ENCODE measurements around the gene DNAH11.

Gene DNAH11

GRCh38 chr7:21538936-21539495 is 3.8 kb upstream of the DNAH11 start:
- no peak for FAIRE-seq
- TF ChIP-seq POLR2A (IDR thresholded peaks at IDR 0.05; ENCODE audit: low read depth, low read length): no peak
- DNase-seq (ENCODE audit: insufficient read length, low spot score): no peak

DNA sequence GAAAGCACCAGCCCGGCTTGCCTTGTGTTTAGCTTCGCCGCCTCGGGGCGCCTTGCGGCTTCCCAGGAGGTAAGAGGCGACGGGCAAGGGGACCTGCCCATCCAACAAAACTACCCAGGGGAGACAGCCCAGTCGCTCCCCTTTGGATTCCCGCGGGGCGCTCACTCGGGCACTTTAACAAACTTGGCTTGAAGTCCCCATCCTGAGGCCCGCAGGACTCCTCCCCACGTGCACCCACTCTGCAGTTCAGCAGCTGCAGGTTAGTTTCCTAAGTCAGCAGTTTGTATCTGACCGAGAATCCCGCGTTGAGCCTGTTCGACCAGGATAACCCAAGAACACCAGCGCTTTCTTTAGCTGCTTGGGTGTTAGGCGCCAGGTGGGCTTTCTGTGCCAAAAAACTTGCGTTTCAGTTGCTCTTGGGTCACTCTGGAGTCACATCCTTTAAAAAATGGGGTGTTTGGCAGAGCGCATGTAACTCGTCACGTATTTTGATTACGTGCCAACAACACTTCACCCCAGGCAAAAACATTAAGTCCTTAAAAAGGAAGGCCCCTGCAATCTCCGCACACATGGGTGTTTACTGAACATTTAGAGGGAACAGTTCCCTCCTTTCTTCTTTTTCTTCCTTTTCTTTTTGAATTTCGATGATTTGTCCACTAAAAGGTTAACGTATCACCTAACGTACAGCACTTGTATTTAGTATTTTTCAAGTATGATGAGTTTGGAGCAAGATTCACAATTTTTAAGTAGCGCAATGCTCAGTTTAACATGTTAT is 876 bp downstream of the DNAH11 start:
- FAIRE-seq (no peak), DNase-seq (ENCODE audit: insufficient read length, low spot score) (no peak)
- no peak for TF ChIP-seq POLR2A (IDR thresholded peaks at IDR 0.05; ENCODE audit: low read depth, low read length)

- TF ChIP-seq POLR2A (IDR thresholded peaks at IDR 0.05; ENCODE audit: low read depth, low read length): no peak
- FAIRE-seq (no peak), DNase-seq (ENCODE audit: insufficient read length, low spot score) (no peak)
These were observed 1.4 kb downstream of the DNAH11 start for GRCh38 chr7:21544303-21544656.

GRCh38 chr7:21544715-21545114 is 1.9 kb downstream of the DNAH11 start:
- no peak for TF ChIP-seq POLR2A (IDR thresholded peaks at IDR 0.05; ENCODE audit: low read depth, low read length)
- DNase-seq (ENCODE audit: insufficient read length, low spot score): no peak
- FAIRE-seq: no peak

- DNase-seq (ENCODE audit: insufficient read length, low spot score): no peak
- TF ChIP-seq POLR2A (IDR thresholded peaks at IDR 0.05; ENCODE audit: low read depth, low read length): no peak
- FAIRE-seq: no peak
These were observed 4.7 kb downstream of the DNAH11 start for GRCh38 chr7:21547501-21547900.

DNA sequence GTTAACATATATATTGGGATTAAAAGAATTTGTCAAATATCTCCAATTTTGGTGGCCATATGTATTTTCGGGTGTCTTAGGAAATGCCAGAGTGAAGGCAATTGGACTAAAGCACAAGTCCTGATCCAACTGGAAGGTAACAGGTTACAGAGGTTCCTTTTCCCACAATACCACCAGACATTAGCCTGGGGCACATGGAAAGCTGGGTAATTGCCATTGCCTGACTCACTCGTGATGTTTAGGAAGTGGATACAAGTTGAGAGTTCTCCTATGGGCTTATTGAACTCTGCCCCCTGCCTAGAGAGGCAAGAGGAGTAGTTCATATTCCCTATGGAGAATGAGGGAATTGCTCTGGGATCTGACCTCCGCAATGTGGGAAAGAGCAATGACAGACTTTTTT is 5.7 kb downstream of the DNAH11 start:
- no peak for FAIRE-seq
- no peak for TF ChIP-seq POLR2A (IDR thresholded peaks at IDR 0.05; ENCODE audit: low read depth, low read length)
- DNase-seq (ENCODE audit: insufficient read length, low spot score): no peak

DNA sequence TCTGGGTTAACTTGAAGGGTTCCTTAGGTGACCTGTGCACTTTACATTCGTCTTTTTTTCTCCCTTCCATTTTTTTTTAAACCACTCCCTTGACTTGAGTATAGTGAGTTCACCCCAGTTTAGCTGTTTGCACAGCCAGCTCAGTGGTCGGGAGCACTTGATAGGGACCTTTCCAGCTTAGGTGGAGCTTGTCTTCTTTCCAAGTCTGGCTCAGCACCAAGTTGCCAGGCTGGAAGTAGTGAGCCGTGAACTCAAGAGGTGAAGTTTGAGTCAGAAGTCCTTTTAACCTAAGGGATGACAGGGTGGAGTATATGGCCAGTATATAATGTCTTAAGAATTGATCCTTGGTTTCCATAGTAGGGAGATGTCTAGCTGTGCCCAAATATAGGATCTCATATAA is 7.2 kb downstream of the DNAH11 start:
- DNase-seq (ENCODE audit: insufficient read length, low spot score) (no peak), FAIRE-seq (no peak)
- TF ChIP-seq POLR2A (IDR thresholded peaks at IDR 0.05; ENCODE audit: low read depth, low read length): no peak

DNA sequence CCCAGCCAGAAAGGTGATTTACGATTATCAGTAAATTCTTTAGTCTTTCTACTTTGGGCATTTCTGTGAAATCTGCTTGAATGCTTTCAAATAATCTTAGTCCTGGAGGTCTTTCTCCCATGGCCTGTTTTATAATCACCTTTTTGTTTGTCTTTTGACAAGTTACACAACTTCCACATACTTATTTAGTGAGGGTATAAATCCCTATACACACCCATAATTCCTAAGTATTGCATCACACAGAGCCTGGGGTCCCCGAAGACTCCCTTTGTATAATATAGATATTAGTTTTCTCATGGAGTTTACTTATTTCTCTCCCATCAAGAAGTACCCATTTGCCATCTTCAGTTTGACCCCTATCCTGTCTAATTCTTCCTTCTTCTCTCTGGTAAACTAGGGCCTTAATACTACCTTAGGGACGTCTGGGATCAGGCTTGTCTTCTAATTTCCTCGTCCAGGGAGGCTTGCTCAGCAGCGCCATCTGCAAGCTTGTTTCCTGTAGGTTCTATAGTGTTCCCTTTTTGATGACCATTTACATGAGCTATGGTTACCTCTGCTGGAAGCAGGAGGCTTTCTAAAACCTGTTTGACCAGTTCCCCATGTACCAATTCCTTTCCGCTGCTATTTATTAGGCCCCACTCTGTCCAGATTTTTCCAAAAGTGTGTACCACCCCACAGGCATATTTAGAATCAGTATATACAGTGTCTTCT is 8.1 kb downstream of the DNAH11 start:
- DNase-seq (ENCODE audit: insufficient read length, low spot score) (no peak), FAIRE-seq (no peak)
- TF ChIP-seq POLR2A (IDR thresholded peaks at IDR 0.05; ENCODE audit: low read depth, low read length): no peak

DNA sequence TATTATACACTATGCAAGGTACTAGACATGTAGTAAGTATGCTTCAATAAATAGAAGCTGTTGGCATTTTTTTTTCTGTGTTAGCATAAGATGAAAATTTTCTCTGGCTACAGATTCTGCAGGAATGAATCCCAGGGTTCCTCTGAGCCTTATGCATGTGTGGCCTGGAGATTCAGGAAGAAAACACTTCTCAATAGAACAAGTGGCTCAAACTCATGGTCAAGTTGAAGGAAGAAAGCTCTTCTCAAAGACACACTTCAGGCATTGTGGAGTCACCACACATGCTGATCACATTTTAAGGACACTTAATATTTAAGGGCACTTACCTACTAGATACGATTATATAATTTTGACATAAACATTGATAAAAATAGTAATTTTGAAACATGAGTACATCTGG is 19.5 kb downstream of the DNAH11 start:
- no peak for TF ChIP-seq POLR2A (IDR thresholded peaks at IDR 0.05; ENCODE audit: low read depth, low read length)
- DNase-seq (ENCODE audit: insufficient read length, low spot score) (no peak), FAIRE-seq (no peak)

DNA sequence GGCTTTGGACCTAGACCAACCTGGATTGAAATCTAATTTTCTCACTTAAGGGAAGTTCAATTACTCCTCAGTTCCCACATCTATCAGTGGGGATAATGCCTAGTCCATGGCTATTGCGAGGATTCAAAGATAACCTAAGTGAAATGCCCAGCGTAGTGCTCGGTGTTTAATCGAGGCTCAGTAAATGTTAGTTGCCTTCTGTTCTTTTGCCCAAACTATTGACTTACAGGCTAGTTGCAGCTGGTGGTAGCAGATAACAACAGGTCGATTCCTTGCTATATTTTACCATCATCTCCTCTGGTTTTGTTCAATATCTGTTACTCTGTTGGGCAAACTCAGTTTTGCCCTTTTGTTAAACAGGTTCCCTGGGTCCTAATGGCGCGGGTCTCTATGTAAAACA is 22.8 kb downstream of the DNAH11 start:
- DNase-seq (ENCODE audit: insufficient read length, low spot score) (no peak), FAIRE-seq (no peak)
- no peak for TF ChIP-seq POLR2A (IDR thresholded peaks at IDR 0.05; ENCODE audit: low read depth, low read length)

DNA sequence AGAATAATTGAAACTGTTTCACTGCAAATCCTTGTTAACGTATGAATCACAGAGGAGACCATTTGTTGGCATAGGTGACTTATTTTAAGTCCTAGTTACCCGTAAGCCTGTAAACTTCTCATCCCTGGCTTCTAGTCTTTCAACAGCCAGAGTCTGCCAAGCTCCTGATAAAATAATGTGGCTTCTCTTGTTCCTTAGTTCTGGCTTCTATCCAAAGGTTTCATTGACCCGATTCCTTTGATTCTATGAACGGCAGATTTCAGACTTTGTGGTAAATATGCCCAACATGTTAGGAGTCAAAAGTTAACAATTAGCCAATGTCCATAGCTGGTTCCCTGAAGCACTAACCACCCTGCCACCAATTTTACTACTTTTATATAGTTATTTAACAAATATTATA is 23.3 kb downstream of the DNAH11 start:
- DNase-seq (ENCODE audit: insufficient read length, low spot score) (no peak), FAIRE-seq (no peak)
- TF ChIP-seq POLR2A (IDR thresholded peaks at IDR 0.05; ENCODE audit: low read depth, low read length): no peak

- DNase-seq (ENCODE audit: insufficient read length, low spot score) (no peak), FAIRE-seq (no peak)
- TF ChIP-seq POLR2A (IDR thresholded peaks at IDR 0.05; ENCODE audit: low read depth, low read length): no peak
These were observed 25.9 kb downstream of the DNAH11 start for GRCh38 chr7:21568762-21569161.

DNA sequence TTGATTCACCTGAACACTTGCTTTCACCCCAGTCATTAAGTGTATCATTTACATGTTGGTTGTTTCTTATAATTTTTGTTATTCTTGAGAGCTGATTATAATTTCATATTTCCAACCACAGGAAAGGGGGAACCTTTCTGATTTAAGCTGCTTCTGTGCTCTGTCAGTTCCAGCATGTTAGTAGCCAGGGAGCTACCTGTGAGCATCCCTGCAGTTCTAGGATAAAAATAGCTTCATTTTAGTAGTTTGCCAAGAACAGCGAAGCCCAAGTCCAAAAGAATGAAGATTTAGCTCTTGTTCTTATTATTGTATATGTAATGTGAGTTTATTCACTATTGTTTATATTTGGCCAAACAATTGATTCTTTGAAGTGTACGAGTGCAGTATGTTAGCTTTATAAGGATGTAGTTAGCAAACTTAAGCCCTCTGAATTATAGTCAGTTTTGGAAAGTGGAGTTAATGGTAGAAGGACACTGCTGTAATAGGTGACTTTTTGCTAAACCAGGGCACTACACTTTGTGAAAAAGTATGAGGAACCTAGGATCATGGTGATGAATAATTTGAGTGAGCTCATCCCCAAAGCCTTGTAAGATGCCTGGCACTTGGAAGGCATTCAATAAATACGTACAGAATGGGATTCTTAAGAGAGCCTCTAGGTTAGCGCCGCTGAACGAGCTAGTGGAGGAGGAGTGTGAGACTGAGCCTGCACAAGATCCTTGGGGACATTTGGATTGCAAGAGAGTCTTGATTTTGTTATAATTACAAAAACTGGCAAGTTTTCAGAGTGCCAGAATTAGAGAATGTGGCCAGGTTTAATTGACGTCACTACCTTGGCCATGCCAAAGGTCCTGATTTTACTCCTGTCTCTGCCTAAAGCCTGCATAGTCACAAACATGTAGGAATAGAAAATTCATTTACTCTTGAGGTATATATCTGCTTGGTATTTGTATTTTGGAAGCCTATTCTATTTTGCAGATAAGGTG is 29.8 kb downstream of the DNAH11 start:
- no peak for DNase-seq (ENCODE audit: insufficient read length, low spot score)
- no peak for TF ChIP-seq POLR2A (IDR thresholded peaks at IDR 0.05; ENCODE audit: low read depth, low read length)
- FAIRE-seq: no peak
